NCI-H2171 treated with DMSO at 0.1 percent for 48 hours (cell line): Measurements from ENCODE around the gene ITIH1.
A peak's percentile ranks its signal among the peaks of the same experiment; 100 is the strongest.

ENCODE experiments used
- DNase-seq: peaks from one replicate; lab custom pipeline; 2025; lab: John Stamatoyannopoulos, UW

The ITIH1 gene

DNA sequence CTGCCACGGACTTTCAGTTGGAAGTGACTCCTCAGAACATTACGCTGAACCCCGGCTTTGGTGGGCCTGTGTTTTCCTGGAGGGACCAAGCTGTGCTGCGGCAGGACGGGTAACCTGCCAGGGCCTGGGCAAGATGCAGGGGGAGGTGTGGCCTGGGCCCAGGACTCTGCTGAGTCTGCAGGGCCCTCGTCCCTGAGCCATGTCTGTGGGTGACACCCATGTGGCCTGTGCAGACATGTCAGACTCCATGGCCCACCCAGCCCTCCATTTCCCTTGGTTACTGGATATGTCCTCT is 12.3 kb downstream of the ITIH1 start:
- DNase-seq: no peak

DNA sequence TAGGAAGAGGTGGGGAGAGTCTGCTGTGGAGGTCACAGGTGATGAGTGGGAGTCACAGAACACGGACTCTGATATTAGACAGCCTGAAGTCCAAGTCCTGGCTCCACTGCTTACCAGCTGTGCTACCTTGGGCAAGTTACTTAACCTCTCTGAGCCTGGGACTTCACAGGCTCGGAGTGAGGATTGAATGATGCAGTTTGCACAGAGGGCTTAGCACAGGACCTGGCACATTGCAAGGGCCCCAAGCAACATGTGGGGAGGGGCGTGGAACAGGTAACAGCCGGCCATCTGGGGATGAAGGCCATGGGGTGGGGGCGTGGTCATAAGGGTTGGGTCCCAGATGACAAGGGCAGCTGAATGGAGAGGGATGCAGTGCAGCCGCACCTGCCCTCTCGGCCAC is 12.9 kb downstream of the ITIH1 start:
- no peak for DNase-seq

DNA sequence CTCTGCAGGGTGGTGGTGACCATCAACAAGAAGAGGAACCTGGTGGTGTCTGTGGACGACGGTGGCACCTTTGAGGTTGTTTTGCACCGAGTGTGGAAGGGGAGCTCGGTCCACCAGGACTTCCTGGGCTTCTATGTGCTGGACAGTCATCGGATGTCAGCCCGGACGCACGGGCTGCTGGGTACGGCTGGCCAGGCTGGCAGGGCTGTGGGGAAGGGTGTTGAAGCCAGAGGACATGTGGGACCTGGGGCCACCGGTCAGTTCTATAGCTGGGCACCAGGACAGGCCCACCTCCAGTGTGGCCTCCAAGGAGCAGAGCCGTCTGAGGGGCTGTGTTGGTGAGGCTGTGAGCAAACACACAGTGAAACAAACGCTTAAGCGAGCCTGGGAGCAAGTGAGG is 13.3 kb downstream of the ITIH1 start:
- no peak for DNase-seq

DNA sequence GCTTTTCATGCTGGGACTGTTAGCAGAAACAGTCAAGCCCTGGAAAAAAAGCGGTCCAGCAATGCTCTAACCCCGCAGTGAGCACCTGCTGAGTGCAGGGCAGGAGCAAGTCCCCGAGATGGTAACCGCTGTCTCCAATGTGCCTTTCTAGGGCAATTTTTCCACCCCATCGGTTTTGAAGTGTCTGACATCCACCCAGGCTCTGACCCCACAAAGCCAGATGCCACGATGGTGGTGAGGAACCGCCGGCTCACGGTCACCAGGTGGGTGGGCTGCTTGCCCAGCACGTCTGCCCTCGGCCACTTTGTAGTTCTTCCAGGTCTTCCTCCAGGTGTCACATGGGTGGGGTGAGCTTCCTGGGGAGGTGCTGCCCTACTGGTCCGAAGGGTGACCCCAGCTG is 14.0 kb downstream of the ITIH1 start:
- no peak for DNase-seq

DNA sequence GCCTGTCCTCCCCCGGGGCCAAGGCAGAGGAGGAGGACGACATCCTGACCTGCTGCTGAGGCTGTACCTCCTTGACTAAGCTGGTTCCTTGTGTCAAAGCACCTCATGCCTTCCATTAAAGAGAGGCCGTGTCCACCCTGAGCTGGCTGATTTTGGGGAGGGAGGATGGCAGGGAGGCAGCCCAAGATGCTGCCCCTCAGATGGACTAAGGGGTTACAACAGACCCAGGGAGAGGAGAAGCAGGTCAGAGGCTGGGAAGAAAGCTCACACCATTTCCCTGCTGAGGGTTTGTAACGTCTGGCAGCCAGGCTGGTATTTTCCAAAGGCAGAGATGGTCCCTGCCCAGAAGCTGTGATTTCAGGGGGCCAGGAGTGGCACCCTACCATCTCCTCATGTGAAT is 14.5 kb downstream of the ITIH1 start:
- DNase-seq: no peak

DNA sequence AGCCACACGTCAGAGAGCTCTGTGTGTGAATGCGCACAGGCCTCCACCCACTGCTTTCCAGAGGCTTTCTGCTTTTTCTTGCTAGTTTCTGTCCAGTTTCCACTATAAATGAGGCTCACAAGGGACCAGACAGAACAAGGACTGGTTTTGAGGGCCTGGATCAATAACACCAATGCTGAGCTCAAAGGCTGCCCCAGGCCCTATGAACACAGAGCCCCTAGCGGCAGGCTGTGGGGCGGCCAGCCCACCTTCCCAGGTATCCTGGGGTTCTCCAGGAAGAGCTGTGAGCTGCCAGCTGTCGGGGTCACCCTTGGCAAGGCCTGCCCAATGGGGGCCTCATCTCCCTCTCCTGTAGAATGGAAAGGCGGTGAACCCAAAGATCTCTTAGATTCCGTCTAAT is 15.0 kb downstream of the ITIH1 start:
- no peak for DNase-seq

DNA sequence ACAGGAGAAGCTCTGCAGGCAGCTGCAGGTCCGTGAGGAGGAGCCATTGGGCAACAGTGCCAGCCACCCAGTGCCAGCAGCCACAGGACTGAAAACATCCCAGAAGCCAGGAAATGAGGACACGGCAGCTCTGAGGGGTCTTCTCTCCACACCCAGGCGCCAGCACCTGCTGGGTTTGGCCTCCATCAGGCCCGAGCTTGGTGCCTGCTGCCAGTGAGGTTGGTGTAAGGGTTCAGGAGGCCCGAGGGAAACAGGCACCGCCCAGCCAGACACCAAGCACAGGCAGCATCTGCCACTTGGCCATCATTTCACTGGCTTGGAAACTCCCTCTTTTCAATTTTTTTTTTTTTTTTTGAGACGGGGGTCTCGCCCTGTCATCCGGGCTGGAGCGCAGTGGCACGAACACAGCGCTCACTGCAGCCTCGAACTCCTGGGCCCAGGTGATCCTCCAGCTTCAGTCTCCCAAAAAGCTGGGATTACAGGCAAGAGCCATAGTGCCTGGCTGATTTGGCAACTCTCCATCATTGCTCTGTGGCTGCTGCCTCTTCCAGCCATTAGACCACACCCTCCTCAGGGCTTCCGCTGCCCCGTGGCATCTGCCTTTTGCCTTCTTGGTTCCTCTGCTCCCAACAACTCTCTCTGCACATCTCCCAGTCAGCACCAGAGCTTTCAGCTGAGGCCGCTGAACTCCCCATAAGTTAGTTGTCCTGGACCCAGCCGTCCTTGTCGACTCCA is 15.7 kb downstream of the ITIH1 start:
- DNase-seq: peak; percentile 65

DNA sequence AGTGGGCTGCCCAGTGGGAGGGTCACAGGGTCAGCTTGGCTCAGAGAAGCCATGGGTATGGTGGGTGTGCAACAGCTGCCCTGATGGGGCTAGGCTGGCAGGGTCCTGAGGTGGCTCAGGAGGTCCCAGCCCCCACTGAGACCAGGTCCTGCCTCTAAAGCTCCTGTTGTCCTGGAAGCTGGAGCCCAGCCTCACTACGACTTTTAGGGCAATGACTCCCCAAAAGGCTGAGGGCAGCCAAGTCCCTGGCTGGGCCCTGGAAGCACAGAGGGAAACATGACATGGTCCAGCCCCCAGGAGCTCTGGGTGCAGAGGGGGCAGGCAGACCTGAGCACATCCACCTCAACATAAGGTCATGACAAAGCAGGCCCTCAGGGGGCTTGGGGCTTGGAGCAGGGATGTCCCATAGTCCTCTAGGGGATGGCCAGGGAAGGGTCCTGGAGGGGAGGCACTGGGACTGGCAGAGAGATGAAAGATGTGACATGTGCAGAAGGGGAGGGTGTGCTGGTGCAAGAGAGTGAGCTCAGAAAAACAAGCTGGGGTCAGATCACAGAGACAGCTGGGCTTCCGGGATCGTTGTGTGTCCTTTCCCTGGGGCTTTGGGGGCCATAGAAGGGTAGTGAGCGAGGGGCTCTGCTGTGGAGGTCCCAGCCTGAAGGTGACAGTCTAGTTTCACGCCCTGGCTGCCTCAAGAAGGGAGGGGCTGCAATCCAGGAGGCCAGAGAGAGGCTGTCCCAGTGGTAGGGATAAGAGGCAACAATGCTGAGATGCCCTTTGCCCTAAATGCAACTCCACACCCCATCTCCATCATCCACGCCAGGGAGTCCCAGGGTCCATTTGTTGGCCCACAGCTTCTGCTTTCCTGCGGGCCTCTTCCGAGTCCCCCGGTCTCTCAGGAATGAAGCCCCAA is 16.6 kb downstream of the ITIH1 start:
- peak; percentile 6 for DNase-seq

DNA sequence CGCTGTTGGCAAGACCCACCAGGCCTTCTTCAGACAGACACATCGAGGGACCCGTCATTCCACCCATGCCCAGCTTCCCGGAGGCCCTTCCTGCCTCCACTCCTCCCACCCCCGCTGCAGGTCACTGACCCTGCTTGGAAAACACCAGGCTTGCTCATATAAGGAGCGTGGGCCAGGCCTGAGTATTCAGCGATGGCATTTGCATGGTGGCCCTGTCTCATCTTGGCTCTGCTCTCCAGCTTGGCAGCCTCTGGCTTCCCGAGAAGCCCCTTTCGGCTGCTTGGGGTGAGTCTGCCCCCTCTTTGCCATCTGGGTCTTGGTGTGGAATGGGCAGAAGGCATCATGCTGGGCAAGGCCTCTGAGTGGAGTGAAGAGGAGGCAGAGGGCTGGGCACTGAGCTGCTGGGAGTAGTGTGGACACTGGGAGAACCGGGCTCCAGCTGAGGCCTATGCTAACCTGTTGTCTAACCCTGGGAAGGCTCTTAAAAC is 17.3 kb downstream of the ITIH1 start, which contains the start of gene ITIH3:
ITIH3 (plus strand) TSS at position 185 of the 488 bp plus-strand sequence; CDS start at position 193, 8 bp downstream.
- no peak for DNase-seq

DNA sequence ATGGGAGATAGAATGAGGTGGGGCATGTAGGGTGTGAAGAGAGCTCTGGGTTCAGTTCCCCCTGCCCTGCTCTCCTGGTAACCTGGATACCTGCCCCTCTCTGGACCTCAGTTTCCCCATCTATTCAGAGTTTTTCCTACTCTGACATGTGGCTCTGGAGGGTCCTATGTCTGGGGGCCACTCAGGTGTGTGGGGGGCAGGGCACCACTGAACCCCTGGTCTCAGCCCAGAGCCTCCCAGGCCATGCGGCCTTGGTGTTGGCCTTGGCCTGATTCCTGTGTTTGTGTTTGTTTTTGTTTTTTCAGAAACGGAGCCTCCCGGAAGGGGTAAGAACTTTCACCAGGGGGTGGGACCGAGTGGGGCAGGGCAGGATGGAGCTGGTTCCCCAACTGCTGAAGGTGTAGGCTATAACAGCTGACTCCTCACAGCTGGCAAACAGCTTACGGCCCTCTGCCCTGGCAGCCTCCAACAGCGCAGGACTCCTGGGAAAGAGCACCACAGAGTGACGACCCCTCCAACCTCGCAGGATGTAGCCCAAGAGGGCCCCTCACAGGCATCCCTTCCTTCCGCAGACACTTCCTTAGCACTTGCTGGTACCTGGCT is 18.0 kb downstream of the ITIH1 start:
- DNase-seq: no peak

DNA sequence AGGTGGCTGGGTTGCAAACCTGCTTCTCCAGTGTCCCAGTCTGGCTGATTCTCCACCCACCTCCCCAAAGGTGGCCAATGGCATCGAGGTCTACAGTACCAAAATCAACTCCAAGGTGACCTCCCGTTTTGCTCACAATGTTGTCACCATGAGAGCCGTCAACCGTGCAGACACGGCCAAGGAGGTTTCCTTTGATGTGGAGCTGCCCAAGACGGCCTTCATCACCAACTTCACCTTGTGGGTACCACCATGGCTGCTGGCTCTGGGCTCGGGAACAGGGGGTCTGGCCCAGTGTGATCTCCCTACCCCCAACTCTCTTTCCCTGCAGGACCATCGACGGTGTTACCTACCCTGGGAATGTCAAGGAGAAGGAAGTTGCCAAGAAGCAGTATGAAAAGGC is 19.0 kb downstream of the ITIH1 start:
- DNase-seq: no peak

DNA sequence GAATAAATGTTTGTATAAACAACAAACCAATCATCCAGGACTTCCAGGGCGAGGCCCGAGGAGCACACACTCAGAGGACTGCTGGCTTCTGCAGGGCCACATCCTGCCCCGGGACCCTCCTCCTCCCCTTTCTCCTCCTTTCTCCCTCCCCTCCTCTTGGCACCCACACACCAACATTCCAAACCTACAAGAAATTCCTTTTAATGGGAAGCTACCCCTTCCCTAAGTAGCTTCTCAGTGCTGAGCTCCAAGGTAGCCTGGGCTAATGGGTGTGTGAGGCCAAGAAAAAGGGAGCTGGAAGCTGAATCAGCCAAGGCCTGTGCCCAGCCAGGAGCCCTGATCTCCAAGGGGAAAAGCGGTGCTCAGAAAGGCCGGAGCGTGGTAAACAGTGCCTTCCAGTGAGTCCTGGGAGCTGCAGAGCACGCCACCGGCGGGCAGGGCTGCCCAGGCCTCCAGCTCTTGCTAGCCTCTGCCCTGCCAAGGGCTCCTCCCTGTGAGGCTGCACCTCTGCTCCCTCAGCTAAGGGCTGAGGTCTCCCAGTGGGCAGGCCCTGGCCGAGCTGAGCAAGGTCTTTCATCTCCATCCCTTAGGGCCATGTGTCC is 21.1 kb downstream of the ITIH1 start:
- no peak for DNase-seq

DNA sequence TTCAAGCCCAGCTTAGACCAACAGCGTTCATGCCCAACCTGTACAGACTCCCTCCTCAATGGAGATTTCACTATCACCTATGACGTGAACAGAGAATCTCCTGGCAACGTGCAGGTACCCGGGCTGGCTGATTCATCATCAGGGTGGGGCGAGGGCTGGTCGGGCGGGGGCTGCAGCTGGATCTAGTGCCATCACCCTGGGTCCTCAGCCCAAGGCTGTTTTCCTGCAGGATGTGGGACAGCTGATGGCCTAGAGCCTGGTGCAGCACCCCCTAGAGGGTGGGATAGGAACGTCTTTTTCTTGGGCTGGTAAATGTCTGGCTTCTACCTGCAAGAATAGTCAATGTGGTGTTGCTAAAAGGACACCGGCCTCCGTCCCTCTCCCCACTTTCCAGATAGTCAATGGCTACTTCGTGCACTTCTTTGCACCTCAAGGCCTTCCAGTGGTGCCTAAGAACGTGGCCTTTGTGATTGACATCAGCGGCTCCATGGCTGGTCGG is 21.6 kb downstream of the ITIH1 start:
- no peak for DNase-seq

DNA sequence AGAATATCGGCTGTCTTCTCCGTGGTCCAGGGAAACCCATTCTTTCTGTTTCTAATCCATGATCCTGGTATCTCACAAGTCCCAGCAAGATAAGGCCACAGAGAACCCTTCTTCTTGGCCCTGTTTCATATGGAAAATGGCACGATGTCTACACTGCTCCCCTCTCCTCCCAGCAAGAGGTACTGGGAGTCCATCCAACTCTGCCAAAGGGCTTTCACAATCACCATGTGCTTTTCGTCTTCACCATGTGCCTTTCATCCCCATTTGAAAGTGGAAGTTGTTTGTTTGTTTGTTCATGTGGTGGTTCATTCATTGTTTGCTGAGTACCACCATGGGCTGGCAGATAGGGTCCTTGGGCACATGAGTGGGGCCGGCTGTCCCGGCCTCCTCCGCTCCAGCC is 22.7 kb downstream of the ITIH1 start:
- DNase-seq: no peak

DNA sequence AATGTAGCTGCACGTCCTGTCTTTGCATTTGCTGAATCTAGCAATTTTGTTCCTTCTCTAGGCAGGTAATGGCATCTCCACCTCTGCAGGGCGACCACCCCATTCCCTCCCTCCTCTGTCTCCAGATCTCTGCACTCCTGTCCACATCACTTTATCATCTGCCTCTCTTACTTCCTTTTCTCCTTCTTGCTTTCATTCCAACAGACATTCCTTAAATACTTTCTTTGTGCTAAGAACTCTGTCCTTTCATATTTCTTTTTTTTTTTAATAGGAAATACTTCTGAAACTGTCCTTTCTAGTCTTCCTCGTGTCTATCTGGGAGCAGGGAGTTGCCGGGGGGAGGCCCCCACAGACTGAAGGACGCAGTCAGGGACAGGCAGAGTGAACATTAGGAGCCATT is 24.4 kb downstream of the ITIH1 start:
- no peak for DNase-seq

DNA sequence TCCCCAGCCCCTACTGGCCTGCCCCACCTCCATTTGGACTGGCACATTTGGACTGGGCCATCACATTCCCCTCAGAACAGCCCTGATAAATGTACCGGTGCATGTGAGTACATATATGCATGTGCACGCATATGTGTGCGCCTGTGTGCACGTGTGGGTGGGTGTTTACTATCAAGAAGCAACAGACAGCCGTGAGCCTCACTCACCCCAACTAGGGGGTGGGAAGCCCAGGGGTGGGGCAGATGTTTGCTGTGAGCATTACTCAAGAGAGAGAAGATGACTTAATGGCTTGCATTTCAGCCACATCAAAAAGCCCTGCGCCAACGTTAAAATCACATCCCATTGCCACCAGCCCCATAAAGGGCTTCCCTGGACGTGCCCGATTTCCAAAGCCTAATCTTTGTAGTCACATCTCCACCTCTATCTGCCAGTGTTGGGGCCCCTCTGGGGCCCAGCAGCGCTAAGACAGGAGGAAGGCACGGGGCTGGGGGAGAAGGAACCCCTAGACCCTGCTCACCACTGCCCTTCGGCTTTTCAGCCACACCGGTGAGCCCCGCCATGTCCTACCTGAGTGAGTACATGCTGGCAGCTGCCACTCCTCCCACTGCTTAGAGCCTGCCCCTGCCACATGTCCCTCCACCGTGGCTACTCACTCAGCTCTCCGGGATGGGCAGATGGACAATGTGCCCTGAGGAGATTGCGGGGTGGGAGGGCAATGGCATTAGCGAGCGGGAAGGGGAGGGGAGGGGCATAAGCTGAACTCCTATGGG is 28.1 kb downstream of the ITIH1 start:
- DNase-seq: no peak

DNA sequence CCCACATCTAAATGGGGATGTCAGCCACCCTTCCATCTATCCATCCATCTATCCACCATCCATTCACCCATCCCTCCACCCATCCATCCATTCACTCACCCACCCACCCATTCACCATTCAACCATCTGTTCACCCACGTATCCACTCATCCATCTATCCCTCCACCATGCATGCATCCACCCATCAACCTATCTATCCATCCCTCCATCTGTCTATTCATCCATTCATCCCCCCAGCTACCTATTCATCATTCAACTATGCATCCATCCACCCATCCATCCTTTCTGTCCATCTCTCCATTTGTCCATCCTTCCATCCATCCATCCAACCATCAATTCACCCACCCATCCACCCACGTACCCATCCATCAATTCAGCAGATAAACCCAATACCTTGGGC is 31.8 kb downstream of the ITIH1 start:
- no peak for DNase-seq

DNA sequence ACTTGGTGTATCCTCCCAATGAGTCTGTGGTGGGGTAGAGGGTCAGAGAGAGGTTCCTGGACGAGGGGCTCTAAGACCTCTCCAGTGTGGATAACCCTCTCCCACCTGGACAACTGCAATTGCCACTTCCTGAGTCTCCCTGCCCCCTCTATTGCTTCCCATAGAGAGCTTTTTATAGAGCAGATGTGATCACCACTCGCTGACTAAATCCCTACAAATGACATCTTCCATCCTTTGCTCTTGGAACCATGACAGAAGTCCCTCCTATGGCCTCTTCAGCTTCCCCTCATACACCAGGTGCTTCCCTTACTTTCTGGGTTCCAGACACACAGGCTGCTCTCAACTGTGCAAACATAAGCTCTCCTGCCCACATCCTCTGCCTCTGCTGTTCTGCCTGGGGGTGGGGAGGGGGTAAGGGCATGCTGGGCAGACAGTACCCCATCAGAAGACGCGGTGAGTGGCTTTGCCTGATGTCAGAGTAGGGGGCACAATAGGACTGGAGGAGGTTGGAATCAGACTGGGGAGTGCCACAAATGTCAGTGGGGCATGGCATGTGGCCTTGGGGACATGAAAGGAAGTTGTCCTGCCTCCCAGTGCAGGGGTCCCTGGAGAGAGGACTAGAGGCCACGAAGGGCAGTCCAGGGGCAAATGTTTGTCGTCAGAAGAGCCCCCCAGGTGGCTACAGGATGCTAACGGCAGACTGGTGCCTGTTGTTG is 32.4 kb downstream of the ITIH1 start:
- DNase-seq: no peak

DNA sequence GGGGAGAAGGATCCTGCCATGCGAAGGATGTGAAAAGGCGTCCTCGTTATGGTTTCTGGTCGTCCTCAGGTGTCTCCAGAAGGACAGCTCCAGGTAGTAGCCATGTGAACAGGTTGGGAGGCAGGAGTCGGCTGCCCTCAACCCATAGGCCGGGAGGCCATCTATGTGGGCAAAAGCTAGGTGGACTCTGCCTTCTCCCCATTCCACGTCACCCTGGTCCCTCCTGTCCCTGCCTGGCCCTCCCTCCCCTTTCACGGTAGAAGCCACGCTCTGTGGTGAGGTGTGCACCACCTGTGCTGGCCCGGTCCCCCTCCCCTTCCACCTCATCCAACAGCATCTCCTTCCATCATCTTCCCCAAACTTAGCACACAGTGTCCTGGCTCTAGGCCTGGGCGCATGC is 33.5 kb downstream of the ITIH1 start:
- no peak for DNase-seq

DNA sequence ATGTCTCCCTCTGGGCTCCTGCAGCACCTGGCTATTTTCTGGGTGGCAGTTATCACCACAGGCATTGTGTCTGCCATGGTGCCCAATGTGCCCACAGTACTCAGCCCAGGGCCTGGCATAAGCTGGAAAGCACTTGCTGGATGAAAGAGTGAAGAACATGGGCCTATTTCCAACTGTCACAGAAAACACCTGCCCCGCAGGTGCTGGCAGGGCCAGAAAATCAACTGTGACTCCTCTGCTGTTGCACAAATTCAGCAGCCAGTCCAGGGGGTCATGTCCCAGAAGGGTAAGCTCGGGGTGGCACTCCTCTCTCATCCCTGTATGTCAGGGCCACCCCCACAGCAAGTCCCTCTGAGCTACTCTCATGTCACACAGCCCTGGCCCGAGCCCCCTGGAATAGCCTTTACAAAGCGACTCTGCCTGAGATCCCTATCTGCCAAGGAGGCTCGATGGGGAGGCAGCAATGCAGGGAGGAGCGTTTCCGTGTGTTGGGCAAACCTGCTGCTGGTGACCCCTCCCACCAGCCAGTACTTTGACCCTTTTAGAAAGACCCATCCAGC is 34.1 kb downstream of the ITIH1 start:
- no peak for DNase-seq

DNA sequence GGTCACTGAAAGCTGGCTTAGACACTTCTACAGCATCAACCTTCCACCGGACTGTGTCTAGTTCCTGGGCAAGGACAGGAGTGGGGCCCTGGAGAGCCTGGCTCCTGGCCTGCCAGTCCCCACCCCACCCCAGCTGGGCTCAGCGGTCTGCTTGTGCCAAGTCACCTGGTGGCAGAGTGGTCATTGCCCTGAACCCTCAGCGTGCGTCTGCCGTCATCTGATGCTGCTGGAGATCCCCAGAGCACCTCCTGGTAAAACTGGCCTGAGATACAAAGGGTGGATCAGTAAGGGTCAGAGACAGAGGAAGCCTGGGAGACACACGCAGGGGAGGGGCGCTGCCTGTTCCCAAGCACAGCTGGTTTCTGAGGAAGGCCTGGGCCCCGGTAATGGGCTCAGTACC is 36.4 kb downstream of the ITIH1 start:
- DNase-seq: no peak
